SHP77 treated with DMSO at 0.1 percent for 48 hours (cell line): ENCODE measurements around the gene CDH5.
"Not testable (repeated sequence)": the region's sequence is repeated elsewhere in the genome, so short reads cannot be mapped to it uniquely, and the experiment has no call there.

Experiments
- DNase-seq: peaks from one replicate; lab custom pipeline; 2025; lab: John Stamatoyannopoulos, UW

The CDH5 gene

DNA sequence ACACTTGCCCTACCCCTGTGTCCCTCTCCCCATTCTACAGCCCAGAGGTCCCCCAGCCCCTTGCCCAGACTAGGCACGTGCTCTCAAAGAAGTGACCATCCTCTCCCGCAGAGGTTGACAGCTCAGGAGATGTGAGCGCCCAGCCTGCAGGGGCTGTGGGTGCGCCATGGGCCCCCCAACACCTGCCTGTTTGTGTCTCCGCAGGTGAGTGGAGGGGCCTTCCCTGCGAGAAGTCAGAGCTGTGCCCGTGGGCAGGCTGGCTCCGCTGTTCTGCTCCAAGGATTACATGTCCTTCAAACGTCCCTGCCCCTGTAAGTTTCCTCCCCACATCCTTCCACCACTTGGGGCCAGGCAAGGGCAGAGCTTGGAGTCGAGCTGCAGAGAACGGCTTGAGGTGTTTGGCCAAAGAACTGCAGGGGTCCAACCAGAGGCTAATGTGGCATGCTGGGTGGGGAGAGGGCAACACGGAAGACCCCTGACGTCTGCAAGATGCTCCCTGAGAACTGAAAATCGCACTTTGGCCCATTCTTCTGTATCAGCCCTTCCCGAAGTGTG lies 71.0 kb downstream of the CDH5 start:
- DNase-seq: no peak

DNA sequence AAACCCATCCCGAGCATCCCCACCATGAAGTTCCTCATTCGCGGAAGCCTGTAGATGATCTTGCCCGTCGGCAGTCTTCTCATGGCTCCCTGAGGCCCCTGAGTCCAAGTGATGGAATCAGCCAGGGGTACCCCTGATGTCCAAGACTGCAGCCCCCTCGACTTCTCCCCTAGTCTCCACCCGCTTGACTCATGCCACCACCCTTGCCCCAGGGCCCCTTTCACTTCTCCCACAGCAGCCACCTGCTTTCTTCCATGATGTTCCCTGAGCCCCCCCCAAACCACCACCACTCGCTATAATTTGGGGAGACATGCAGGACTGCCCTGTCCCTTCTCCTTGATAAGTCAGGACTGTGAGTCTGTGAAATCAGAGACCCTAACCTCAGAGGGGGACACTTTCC lies 72.0 kb downstream of the CDH5 start:
- no peak for DNase-seq

DNA sequence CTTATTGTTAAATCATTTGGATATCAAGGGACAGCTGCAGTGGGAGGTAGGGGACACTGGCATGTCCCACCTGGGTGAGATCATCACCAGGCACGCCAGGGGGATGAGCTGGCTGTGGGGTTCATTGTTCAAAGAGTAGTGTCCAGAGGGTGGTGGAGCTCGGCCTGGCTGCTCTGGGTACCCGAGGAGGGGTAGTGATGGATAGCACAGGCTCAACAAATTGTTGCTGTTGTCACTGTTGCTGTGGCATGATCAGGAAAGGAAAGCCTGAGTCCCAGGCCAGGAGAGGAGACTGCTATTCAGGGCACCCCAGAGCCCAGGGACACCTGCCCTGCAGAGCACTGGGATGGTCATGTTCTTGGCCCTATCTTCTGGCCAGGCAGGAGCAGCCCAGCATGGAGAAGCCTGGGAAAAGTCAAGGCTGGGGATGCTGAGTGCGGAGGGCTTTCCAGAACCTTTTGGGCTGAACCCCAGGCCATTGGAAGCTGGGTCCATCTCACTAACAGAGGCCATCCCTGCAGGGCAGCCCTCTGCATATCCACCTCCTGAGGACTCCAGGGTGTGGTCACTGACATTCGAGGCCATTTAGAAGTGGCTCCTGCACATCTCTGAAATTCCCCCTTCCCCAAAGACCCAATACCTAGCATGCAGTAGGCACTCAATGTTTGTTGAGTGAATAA lies 72.7 kb downstream of the CDH5 start:
- DNase-seq: no peak

DNA sequence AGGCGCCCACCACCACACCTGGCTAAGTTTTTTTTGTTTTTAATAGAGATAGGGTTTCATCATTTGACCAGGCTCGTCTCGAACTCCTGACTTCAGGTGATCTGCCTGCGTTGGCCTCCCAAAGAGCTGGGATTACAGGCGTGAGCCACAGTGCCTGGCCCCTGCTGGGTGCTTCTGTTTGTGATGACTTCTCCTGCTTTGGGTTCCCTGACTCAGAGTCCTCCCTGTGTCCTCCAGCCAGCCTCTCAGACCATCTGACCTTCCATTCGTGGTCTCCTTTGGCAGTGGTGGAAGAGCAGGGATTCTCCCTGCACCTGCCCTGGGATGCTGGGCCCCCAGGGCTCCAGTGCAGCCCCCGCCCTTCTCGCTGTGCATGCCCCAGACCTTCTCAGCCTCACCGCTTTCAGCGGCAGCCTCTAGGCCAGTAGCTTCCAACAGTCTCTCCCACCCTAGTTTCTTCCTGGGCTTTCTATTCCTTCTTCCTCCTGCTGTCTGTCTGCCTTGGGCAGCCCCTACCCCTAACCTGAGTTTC lies 73.8 kb downstream of the CDH5 start:
- no peak for DNase-seq

DNA sequence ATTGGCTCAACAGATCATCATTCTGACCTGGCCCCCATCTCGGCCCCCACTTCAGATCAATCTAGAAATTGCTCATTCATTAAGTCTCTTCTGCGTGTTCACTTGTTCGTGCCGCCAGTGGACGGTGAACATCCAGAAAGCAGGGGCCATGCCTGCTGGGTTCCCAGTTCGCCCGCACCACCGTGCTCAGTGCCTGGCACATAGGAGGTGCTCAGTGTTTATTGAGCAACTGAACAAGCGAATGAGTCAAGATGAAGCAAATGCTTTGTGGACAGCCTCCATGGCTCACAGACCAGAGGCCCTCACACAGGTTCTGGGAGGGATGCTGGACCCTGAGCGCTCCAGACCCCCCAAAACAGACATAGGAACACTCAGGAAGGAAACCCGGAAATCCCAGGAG lies 74.5 kb downstream of the CDH5 start:
- no peak for DNase-seq

DNA sequence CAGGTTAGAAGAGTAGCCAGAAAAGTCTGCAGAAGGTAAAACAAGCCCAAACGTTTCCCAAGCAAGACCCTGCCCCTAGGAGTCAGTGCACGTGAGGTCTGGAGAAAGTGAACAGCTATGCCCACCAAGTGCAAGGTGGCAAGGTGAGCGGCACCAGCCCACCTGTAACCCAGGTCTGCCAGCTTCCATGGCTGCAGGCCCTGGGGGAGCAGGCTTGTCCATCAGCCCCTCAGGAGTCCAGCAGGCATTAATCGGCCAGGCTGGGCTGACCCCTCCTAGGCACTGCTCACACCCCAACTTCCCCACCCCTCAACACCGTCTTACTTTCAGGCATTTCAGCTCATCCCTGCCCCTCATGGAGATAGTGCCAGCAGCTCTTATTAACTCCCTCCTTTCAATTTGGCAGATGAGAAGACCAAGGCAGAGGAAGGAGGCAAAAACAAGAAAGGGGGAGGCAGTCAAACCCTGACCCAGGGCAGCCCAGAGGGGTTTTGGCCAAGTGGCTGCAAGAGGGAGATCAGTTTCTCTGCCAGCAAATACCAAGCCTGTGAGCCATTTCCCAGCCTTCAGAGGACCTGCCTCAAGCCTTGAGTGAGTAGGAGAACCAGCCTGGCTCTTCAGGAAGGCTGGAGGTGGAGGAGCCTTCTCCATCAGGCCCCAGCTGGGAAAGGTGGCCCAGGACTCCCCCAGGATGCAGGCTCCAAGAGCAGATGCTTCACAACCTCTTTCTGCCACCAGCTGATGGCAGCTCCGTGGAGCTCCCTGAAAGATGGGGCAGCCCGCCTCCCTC lies 75.3 kb downstream of the CDH5 start:
- DNase-seq: no peak

DNA sequence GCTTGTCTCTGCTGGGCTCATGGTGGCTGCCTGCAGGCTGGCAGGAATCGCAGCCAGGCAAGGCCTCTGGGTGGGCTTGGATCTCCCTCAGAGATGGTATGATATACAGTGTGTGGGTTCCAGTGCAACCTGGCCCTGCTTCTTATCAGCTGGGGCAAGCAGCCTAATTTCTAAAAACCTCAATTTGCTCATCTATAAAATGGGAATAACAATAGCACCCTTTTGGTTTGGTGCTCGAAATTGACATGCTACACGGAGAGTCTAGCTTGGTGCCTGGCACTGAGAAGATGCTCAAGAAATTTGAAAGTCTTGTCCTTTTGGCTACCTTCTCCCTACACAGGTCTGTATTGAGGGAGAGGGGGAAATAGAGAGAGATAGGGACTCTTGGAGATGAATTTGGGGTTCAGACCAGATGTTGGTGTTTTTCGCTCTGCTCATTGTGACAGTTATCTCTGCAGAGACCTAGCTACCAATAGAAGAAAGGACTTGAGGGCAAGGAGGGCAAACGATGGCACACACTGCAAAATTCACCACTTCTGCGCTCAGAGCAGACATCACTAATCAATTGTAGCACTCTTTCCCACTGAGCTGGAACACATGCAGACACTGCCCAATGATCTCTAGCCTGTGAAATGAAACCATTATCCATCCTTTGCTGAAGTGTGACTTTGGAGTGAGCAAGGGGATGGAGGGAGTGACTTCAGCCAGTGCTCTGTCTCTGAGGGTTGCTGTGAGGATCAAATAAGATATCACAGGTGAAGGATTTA lies 76.2 kb downstream of the CDH5 start:
- DNase-seq: no peak

DNA sequence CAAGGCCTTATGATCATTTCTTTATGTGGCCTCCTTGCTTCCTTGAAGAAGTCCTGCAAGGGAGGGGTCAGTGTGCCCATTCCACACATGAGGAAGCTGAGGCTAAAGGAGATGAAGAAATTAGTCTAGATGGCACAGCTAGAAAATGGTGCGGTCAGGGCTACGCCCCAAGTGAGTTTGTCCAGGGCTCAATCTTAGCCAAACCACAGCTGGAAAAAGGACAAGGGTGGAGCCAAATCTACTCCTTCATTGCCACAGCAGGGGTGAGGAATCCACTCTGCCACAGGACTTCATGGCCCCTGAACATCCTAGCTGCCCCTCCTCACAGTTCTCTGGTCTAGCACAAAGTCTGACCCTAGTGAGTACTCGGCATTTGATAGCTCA lies 76.8 kb downstream of the CDH5 start:
- no peak for DNase-seq

DNA sequence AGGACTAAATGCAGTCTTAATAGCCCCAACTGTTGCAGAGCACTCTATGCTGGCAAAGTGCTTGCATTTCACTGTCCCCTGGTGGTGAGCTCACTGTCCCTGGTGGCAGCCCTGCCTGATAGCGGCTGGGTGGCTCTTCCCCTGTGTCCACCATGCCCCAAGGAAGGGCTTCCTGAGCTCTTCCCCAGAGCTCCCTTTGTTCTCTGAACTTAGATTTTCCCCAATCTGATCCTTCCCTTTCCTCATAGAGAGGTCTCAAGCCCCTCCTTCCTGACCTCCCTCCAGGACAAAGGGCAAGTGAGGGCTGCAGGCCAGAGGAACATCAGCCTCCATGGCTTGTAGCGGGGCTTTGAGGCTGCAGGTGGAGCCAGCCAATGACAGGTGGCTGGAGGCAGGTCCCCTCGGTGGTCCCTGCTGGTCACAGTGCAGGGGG lies 77.6 kb downstream of the CDH5 start:
- DNase-seq: no peak

DNA sequence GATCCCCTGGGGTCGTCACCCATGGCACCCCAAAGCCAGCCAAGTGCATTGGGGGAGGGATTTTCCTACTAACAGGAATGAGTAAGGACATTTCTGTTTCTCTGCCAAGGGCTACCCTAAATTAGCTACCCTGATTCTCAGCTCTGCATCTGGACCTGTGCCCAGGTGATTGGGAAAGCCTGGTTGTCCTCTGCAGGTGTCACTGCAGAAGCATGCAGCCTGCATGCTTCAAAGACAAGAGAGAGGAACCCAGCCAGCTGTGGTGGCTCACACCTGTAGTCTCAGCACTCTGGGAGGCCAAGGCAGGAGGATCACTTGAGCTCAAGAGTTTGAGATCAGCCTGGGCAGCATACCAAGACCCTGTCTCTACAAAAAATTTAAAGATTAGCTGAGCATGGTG lies 80.2 kb downstream of the CDH5 start:
- DNase-seq: no peak

DNA sequence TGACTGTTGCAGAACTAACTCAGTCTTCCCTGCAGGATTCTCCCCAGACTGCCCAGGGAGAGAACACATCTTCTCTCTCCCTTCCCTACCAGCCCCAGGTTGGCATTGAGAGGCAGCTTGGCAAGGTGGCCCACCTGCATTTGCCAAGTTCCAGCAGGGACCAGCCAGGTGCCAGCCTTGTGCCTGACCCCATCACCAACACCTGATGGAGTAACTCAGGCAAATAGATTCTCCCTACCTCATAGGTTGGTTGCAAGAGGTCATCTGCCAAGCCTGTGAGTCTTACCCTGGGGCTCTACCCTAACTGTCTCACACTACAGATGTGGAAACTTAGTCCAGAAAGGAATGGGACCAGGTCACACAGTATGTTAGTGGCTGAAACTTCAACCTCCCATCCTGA lies 81.0 kb downstream of the CDH5 start:
- DNase-seq: no peak

DNA sequence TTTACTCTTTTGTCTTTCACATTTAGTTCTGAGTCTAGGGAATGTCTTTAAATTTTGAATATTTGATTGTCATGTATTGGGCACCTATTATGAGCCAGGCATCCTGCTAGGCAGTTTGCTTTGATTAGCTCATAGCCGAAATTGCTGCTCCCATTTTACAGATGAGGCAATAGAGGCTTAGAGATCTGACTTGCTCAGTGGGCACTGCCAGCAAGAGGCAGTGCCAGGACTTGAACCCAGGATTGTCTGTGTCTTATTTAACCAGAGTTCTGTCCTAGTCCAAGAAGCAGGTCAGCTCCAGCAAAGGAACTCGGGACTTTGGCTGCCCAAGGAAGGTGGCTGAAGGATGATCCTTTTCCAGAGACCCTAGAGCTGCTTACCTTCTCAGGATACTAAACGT lies 85.1 kb downstream of the CDH5 start:
- DNase-seq: no peak

DNA sequence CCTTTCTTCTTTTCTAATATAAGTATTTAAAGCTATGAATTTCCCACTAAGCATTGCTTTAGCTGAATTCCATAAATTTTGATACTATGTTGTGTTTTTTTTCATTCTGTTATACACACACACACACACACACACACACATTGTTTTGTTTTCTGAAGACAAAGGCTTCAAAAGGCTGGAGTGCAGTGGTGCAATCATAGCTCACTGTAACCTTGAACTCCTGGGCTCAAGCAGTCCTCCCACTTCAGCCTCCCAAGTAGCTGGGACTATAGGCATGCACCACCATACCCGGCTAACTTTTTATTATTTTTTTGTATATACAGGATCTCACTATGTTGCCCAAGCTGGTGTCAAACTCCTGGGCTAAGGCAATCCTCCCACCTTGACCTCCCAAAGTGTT lies 86.7 kb downstream of the CDH5 start:
- not testable (repeated sequence) for DNase-seq
